ENCODE data around the gene BCAS3. TPM values are rescaled to one million over a fixed set of nuclear protein-coding genes. Genes with fewer than 3 reads are reported as not detected.
A peak's percentile ranks its signal among the peaks of the same experiment; 100 is the strongest.

Gene BCAS3
- total RNA-seq, 1 donor from 2014 or later: 35.7 TPM

GRCh38 chr17:60741031-60741430 is 63.4 kb downstream of the BCAS3 start:
- Mint-ChIP-seq H3K4me3 (ENCODE audit: unreplicated experiment) (no peak overlapping the region), H3K27me3 (ENCODE audit: unreplicated experiment) (no peaks in the 10 kb centered on the region), H3K4me1 (ENCODE audit: unreplicated experiment) (peaks cover 15% of the 10 kb centered on the region), H3K9me3 (ENCODE audit: unreplicated experiment) (no peaks in the 10 kb centered on the region), H3K36me3 (ENCODE audit: unreplicated experiment) (peaks cover 14% of the 10 kb centered on the region), H3K27ac (ENCODE audit: unreplicated experiment) (no peak overlapping the region)
- no peak for TF ChIP-seq CTCF (IDR thresholded peaks at IDR 0.05)
- no peak for DNase-seq (ENCODE audit: extremely low spot score, unreplicated experiment)

- no peak for DNase-seq (ENCODE audit: extremely low spot score, unreplicated experiment)
- Mint-ChIP-seq H3K36me3 (ENCODE audit: unreplicated experiment) (peaks cover 10% of the 10 kb centered on the region), H3K4me3 (ENCODE audit: unreplicated experiment) (peak overlapping the region; percentile 50), H3K9me3 (ENCODE audit: unreplicated experiment) (no peaks in the 10 kb centered on the region), H3K4me1 (ENCODE audit: unreplicated experiment) (peaks cover 15% of the 10 kb centered on the region), H3K27ac (ENCODE audit: unreplicated experiment) (peak overlapping the region; percentile 81), H3K27me3 (ENCODE audit: unreplicated experiment) (no peaks in the 10 kb centered on the region)
- no peak for TF ChIP-seq CTCF (IDR thresholded peaks at IDR 0.05)
Measured at GRCh38 chr17:60743282-60743681, 65.6 kb downstream of the BCAS3 start.

GRCh38 chr17:60743799-60744198 is 66.1 kb downstream of the BCAS3 start:
- no peak for DNase-seq (ENCODE audit: extremely low spot score, unreplicated experiment)
- no peak for TF ChIP-seq CTCF (IDR thresholded peaks at IDR 0.05)
- H3K27ac Mint-ChIP-seq (ENCODE audit: unreplicated experiment): peak overlapping the region; percentile 81
- no peaks in the 10 kb centered on the region for H3K9me3 Mint-ChIP-seq (ENCODE audit: unreplicated experiment)
- no peaks in the 10 kb centered on the region for H3K27me3 Mint-ChIP-seq (ENCODE audit: unreplicated experiment)
- H3K36me3 Mint-ChIP-seq (ENCODE audit: unreplicated experiment): peaks cover 10% of the 10 kb centered on the region
- H3K4me1 Mint-ChIP-seq (ENCODE audit: unreplicated experiment): peaks cover 15% of the 10 kb centered on the region
- H3K4me3 Mint-ChIP-seq (ENCODE audit: unreplicated experiment): peak overlapping the region; percentile 50

GRCh38 chr17:60744355-60744966 is 66.8 kb downstream of the BCAS3 start:
- Mint-ChIP-seq H3K36me3 (ENCODE audit: unreplicated experiment) (peaks cover 10% of the 10 kb centered on the region), H3K4me1 (ENCODE audit: unreplicated experiment) (peaks cover 15% of the 10 kb centered on the region), H3K9me3 (ENCODE audit: unreplicated experiment) (no peaks in the 10 kb centered on the region), H3K4me3 (ENCODE audit: unreplicated experiment) (peak overlapping the region; percentile 50), H3K27ac (ENCODE audit: unreplicated experiment) (peak overlapping the region; percentile 81), H3K27me3 (ENCODE audit: unreplicated experiment) (no peaks in the 10 kb centered on the region)
- no peak for TF ChIP-seq CTCF (IDR thresholded peaks at IDR 0.05)
- no peak for DNase-seq (ENCODE audit: extremely low spot score, unreplicated experiment)

DNA sequence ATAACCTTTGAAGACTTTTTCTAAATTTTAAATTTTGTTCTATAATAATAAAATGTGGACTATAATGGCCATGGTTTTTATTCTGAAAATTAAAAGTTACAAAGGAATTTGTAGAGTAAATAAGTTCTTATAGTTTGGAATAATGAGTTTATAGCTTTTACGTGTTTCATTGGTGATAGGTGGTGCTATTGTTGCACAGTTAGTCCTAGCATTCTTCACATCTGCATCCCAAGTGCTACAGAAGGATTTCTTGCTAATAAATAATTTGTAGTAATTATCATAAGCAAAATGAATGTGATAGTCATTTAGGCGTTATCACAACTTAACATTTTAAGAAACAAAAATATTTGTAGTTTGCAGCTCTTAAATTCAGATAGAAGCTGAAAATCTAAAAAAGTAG is 67.9 kb downstream of the BCAS3 start:
- Mint-ChIP-seq H3K36me3 (ENCODE audit: unreplicated experiment) (peaks cover 9% of the 10 kb centered on the region), H3K4me1 (ENCODE audit: unreplicated experiment) (peaks cover 15% of the 10 kb centered on the region)

More for the DNA sequence above, 67.9 kb downstream of the BCAS3 start:
- Mint-ChIP-seq H3K27me3 (ENCODE audit: unreplicated experiment) (no peaks in the 10 kb centered on the region), H3K4me3 (ENCODE audit: unreplicated experiment) (no peak overlapping the region), H3K27ac (ENCODE audit: unreplicated experiment) (no peak overlapping the region), H3K9me3 (ENCODE audit: unreplicated experiment) (peaks cover 4% of the 10 kb centered on the region)
- DNase-seq (ENCODE audit: extremely low spot score, unreplicated experiment): no peak
- TF ChIP-seq CTCF (IDR thresholded peaks at IDR 0.05): peak; percentile 32
